GM18505 (cell line): ENCODE measurements around the gene ENTPD2.
"Not testable (repeated sequence)": the region's sequence is repeated elsewhere in the genome, so short reads cannot be mapped to it uniquely, and the experiment has no call there.

Experiments used
- ATAC-seq: cut with Tn5 transposase; IDR thresholded peaks from one replicate; pipeline ENCODE4 v1.9.1; 2021; ENCODE audit not compliant: unreplicated experiment
- POLR2A ChIP-seq: IDR thresholded peaks from 4 replicates; pipeline ENCODE4 v1.6.1; 2011; ENCODE audit warnings: borderline replicate concordance; ENCODE audit not compliant: insufficient read depth, insufficient read length; ENCODE audit errors: extremely low read depth

ENTPD2 gene

DNA sequence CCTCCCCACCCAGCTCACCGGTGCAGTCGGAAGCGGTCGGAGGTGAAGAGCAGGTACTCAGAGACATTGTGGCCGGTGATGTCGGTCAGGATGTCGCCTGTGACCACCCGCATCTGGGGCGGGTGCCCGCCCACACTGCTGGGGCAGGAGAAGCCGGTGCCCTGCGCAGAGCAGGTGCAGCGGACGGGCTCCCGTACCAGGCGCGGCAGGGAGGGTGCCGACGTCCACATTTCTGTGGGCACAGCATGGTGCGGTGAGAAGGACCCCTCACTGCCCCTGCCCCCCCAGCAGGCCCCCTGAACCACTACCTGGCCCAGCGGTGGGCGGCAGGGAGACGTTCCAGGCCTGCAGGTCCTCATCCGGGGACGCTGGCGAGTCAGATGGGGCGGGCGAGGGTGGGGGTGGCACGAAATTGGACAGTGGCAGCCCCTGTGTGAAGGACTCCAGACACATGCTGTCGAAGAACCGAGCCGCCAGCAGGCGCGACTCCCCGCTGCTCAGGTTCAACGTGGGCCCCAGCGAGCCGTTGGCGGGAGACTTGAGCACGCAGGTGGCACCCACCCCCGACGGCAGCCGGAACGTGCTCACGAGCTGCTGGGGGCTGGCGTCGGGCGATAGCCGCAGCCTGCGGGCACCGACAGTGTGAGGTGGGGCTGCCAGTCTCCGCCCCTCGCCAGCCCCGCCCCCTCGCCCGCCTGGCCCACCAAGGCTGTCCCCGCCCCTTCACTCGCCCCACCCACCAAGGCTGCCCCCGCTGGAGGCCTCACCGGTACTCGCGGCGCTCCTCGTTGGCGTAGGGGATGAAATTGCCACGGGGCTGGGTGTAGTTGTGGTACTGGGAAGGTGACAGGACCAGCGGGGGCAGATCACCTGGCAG lies 40.9 kb downstream of the ENTPD2 start:
- no peak for ATAC-seq
- TF ChIP-seq POLR2A, result no peak

DNA sequence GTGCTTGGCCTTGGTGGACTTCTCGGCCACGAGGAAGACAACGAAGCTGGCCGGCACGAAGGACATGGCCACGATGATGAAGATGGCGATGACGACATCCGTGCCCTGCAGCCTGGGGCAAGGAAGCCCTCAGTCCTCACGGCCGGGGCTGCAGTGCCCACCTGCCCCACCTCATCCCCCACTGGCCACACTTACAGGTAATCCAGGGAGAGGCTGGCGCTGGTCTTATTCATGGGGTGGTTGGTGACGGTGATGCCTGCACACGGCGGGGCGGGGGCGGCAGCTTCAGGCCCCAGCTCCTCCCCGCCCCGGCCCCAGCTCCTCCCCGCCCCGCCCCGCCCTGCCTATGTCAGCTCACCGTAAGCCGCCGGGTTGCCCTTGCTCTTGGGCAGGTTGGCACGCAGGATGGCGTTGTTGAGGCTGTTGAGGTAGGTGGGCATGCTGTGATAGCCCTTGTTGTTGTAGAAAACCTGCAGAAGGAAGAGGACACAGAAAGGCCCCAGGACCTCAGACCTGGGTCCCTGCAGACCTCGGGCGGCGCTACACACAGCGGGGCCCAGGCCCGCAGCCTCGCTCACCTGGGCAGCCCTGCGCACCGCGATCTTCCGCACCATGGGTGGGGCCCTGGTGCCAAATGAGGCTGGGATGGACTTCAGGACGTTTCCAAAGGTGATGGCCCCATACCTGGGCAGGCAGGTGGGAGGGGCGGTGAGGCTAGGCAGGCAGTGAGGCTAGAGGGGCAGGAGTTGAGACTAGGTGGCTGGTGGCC lies 41.8 kb downstream of the ENTPD2 start:
- no peak for ATAC-seq
- TF ChIP-seq POLR2A, result no peak

DNA sequence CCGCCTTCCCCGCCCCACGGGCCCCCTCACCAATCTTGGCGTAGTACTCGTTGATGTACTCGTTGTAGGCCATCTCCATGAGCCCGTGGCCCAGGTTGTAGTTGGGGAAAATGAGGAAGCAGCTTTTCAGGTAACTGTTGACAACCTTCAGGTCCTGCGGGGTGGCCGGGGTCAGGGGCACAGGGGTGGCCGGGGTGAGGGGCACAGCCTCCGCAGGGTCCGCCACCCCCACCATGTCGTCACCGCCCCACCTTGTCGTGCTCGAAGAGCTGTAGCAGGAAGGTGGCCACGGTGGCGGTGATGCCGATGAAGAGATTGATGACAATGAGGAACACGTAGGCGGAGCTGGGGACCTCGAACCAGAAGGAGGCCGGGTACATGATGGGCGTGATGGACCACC lies 42.7 kb downstream of the ENTPD2 start:
- no peak for ATAC-seq
- TF ChIP-seq POLR2A, result no peak

DNA sequence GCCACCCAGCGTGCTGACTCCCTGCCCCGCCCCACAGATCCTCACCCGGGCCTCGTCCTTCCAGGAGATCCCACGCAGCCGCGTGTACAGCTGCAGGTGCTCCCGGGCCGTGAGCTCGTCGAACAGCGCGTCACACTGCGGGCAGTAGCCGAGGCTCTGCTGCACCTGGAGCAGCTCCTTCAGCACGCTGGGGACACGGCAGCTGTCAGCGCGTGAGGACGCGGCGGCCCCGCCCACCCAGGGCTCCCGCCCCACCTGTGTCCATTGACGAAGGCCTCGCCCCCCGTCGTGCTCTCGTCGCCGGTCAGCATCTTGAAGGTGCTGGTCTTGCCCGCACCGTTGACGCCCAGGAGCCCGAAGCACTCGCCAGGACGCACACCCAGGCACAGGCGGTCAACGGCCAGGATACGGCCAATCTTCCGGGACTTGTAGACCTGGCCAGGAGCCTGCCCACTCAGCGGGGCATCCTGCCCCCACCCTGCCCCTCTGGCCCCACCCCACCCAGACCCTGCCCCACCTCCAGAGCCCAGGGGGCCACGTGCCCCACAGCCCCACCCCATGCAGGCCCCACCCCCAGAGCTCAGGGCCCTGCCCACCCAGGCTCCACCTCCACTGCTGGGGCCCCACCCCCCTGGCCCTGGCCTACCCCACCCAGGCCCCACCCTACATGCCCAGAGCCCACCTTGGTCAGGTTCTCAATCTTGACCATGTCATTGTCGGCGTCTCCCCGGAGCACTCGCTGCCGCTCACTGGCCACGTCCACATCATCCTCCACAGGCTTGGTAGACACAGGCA lies 43.7 kb downstream of the ENTPD2 start:
- no peak for TF ChIP-seq POLR2A
- ATAC-seq, result no peak

DNA sequence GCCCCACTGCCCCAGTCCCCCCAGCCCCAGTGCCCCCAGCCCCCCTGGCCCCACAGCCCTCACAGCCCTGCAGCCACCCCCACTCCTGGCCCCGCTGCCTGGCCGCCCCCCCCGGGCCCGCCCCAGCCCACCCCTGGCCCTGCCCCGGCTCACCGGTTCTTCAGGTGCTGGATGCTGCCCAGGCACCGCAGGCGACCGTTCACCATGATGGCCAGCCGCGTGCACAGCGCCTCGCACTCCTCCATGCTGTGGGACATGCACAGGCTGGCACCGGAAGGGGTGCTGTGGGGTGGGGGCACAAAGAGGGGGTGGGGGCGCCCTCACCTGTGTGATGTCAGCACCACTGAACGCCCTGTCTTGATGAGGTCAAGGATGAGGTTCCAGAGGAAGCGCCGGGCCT lies 44.6 kb downstream of the ENTPD2 start:
- ATAC-seq, result no peak
- no peak for TF ChIP-seq POLR2A

DNA sequence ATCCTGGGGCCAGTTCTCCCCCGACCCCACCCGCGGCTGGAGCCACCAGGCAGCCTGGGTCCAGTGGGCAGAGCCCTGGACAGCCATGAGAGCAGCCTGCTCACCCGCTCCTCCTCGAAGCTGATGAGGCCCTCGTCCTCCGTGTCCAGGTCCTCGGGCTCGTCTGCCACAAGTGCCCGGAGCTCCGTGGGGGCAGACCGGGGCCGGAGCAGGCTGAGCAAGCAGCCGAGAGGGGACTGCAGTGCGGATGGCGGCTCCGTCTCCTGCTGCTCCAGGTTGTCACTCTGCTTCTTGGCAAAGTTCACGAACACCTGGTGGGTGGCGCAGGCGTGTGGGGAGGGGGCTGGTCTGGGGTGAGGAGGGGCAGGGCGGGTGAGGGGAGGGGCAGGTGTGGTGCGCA lies 45.5 kb downstream of the ENTPD2 start:
- no peak for ATAC-seq

DNA sequence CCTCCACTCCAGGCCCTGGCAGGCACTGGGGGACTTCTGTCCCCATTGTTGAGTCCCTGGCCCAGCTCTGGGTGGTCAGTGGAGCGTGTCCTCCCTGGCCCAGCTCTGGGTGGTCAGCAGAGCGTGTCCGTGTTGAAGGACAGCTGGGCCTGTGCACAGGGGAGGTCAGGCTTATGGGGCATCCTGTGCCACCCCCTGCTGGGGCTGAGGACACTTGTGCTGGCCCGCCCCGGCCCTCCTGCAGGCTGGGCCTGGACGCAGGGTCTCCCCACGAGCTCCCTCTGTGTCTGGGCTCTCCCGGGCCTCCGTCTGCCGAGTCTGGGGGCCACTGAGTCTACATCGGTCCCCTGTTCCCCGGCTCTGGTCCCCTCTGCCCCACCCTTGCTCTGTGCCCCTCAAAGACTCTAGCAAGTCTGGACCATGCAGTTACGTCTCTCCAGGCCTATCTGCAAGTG lies 46.0 kb downstream of the ENTPD2 start:
- TF ChIP-seq POLR2A, result no peak
- ATAC-seq, result no peak

More for the DNA sequence above, 45.5 kb downstream of the ENTPD2 start:
- TF ChIP-seq POLR2A, result no peak

DNA sequence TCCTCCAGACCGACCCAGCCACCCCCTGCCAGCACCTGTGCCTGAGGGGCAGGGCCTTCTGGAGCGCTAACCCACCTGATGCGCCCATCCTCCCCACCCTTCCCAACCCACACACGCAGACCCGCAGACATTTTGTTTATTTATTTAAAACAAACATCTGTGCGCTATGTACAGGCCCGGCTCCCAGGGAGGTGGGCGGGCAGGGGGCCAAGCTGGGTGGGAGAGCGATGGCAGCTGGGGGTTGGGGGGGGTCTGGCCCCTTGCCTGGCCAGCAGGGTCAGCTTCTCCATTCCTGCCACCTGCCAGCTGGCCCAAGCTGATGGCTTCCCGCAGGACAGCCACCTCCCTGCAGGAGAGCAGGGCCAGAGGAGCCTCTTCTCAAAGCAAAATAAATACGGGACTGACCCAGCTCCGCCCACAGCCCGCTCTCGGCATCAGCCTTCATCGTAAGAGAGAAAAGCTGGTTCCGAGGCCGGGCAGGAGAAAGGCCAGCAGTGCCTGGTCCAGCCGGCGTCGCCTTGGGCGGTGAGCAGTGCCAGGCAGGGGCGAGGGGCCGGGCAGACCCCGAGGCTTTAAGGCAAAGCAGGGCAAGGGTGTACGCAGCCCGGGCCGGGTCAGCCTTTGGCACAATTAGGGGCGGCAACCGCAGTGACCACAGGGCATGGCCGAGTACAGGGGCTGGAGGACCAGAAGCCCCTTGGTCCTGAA lies 46.6 kb downstream of the ENTPD2 start:
- no peak for TF ChIP-seq POLR2A
- no peak for ATAC-seq

DNA sequence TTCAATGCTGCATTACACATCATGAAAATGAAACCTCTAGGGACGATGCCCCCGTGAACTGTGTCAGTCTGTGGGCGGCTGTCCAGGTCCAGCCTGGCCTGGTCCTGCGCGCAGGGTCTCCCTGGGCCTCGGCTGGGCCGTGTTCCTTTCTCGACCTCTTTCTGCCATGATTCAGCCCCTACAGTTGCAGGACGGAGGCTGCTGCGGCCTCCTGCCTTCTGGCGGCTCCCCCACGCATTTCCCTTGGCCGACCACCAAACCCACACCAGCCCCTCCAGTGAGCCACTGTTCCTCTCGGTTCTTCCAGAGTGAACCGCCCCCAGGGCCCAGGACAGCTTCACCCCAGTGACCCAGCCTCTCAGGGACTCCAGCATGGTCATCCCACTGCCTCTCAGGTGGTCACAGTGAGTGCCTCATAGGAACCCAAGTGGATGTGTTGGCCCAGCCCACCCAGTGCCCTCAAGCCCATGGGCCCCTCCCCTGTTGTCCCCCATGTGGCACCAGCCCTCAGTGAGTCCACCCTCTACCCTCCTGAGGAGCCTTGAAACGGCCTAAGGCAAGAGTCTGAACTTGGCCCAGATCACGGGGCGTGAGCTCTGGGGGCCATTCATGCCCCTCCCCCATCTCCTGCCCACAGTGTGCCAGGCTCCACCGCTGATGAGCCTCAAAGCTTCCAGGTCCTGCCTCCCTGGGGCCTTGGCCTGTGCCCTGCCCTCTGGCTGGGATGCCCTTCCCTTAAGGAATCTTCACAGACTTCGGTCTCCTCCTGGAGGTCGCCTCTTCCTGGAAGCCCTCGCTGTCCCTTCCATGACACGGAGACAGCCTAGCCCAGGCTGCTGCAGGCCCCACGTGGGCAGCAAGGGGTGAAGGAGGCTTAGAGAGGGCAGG lies 47.5 kb downstream of the ENTPD2 start:
- TF ChIP-seq POLR2A, result no peak

DNA sequence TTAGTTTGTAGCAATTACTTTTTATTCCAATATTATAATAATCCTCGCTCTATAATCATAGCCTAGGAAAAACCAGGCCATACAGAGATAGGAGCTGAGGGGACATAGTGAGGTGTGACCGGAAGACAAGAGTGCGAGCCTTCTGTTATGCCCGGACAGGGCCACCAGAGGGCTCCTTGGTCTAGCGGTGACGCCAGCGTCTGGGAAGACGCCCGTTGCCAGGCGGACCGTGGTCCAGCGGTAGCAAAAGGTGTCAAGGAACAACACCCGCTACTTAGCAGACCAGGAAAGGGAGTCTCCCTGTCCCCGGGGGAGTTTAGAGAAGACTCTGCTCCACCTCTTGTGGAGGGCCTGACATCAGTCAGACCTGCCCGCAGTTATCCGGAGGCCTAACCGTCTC lies 49.6 kb downstream of the ENTPD2 start:
- ATAC-seq, result not testable (repeated sequence)

More for the DNA sequence above, 47.5 kb downstream of the ENTPD2 start:
- no peak for ATAC-seq

DNA sequence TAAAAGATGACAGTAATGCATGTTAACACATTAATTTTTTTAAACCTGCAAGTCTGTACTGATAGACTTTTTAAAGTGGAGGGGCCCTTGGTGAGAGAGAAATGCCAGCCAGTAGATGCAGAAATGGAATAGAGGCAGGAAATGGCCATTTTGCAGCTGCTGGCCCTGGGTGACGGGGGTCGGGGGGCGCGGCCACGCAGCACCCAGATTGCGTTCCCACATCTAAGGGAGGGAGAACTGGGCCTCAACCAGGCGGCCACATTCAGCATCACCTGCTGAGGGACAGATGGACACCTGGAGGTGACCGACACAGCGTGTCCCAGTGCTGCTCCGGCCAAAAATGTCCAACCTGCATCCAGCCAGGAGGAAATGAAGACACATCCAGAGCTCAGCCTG lies 51.2 kb downstream of the ENTPD2 start:
- no peak for TF ChIP-seq POLR2A
- no peak for ATAC-seq
